GM10847 (cell line): Measurements from ENCODE around the gene WDR33.

Experiments used
- POLR2A ChIP-seq: IDR thresholded peaks from 2 replicates; pipeline ENCODE4 v1.6.1; 2011; ENCODE audit not compliant: insufficient read length; ENCODE audit errors: extremely low read depth

The WDR33 gene

DNA sequence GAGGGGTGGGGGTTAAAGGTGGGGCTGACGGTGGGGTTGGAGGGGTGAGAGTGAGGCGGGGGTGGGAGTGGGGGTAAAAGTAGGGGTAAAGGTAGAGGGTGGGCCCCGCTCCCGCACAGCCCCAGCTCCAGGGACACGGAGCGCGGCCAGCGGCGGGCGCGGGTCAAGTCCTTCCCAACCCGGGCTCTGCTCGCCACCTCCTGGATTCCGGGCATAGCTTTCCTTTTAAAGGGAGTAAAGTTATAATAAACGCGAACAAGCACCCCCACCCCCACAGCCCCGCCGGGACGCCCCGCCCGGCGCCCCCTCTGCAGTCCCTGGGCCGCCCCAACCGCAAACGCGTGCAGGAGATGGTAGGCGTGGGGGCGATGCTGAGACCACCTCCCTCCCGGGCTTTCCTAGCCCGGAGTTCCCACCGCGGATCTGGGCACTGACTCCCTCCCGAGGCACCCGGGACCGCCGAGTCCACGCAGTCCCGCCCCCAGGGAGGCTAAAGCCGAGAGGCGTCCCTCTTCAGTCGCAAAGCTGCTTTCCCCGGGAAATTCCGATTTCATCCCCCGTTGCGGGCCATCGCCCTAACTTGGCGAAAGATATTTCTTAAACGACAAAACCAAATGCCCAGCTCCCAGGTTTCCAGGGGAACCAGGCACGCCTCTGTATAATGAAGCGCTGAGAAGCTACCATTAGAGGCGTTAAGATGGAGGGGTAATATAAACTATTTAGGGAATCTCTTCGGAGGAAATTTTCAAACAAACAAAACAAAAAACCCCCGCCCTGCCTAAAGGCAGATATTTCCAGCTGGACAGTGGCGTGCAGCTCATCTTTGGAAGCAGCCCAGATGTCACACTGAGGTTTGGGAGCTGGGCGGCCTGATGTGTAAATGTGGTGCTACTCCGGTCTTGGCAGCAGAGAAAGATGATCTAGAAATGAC, 135.4 kb downstream of the WDR33 start, which contains the start of gene LIMS2:
TSS of gene LIMS2 (minus strand) at position 200 of the 931 bp plus-strand sequence. CDS start 506 bp downstream, outside the sequence.
- no peak for TF ChIP-seq POLR2A

DNA sequence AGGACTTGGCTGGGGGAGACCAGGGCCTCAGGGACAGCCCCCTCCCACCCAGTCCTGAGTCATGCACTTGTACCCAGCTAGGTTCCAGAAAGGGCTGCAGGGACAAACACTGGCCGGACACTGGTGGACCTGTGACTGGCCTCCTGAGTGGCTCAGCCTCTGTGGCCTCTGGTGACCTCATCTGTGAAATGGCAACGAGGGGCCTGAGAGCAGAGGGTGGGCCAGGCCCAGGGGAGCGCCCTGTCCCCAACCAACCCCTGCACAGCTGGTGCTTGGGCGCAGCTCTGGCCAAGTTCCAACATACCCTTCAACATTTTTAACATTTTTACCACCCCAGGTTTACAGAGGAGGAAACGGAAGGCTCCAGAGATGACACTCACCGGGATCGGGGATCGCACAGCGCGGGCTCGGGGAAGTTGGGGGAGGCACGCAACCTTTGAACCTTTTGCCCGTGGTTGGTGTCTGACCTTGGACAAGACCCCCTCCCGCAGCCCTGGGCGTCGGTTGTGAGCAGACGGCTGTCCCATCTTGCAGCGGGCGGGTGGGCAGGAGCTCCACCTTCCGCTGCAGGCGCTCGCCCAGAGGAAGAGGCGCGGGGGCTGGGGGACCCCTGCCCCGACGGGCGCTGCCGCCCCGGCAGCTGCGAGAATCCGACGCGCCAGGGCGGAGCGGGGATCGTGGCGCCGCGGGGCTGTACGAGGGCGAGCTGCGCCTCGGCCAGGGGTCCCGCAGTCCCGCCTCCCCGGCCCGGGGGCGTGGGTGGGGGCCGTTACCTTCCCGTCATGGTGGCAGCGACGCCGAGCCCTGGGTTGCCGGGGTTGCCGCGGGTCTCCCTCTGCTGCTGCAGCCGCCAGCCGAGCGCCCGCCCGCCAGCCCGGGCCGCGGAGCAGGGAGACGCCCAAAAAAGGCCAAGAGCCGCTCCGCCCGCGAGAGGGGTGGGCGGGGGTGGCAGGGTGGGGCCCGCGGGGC, 136.4 kb downstream of the WDR33 start:
- no peak for TF ChIP-seq POLR2A

- TF ChIP-seq POLR2A = no peak
These were observed 137.5 kb downstream of the WDR33 start for GRCh38 chr2:127673291-127674069.

DNA sequence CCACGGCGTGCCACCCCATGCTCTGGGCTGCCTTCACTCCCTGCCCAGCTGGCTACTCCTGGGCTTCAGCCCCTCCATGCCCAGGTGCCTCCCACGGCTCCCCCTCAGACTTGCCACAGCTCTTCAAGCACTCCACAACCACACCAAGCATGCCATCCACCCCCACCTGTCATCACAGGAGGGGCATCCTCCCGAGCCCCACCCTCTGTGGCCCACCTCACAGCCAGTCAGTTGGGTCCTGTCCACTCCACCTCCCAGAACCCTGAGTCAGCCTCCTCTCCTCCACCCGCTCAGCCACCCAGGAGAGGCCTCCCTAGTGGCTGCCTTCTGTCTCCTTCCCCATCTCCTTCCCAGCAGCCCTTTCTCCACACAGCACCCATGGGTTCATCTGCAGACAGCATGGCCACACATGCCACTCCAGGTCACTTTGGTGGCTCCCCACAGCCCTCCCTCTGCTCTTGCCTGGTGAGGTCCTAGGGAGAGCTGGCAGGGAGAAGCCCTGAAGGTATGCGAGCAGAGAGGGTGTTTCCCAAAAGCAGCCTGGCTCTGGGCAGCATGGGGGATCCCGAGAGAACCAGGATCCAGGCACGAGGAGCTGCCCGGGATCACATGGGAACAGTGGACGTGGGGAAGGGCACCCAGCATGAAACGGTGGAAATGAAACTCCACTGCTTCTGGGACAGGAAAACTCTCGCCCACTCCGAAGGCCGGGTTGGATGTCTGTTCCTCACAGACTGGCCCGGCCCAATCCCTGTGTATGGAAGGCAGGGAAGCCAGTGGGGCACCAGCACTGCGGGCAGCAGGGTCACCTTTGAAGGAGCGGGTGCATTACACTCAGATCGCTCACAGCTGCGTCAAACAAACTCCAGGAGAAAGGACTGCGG, 138.4 kb downstream of the WDR33 start:
- TF ChIP-seq POLR2A = no peak

GRCh38 chr2:127671557-127672302, 139.2 kb downstream of the WDR33 start:
- TF ChIP-seq POLR2A = no peak

DNA sequence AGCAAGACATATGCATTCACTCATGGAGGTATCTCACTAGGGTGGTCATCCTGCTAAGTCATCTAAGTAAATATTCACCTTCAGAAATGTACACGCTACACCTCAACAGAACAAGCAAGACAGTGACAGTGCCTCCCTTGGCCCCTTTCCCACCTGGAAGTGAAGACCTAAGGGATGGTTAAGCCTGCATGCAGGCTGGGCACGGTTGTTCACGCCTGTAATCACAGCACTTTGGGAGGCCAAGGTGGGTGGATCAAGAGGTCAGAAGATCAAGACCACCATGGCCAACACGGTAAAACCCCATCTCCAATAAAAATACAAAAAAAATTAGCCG, 140.0 kb downstream of the WDR33 start:
- TF ChIP-seq POLR2A = no peak

GRCh38 chr2:127670055-127670956, 140.7 kb downstream of the WDR33 start:
- no peak for TF ChIP-seq POLR2A

DNA sequence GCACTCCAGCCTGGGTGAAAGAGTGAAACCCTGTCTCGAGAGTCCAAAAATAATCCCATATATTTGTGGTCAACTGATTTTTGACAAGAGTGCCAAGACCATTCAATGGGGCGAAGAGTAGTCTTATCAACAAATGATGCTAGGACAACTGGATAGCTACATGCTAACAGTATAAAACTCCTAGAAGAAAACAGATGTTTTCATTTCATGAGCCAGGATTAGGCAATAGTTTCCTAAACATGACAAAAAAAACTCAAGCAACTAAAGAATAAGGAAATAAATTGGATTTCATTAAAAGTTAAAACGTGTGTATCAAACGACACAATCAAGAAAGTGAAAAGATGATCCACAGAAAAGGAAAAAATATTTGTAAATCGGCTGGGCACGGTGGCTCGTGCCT, 141.9 kb downstream of the WDR33 start:
- no peak for TF ChIP-seq POLR2A

DNA sequence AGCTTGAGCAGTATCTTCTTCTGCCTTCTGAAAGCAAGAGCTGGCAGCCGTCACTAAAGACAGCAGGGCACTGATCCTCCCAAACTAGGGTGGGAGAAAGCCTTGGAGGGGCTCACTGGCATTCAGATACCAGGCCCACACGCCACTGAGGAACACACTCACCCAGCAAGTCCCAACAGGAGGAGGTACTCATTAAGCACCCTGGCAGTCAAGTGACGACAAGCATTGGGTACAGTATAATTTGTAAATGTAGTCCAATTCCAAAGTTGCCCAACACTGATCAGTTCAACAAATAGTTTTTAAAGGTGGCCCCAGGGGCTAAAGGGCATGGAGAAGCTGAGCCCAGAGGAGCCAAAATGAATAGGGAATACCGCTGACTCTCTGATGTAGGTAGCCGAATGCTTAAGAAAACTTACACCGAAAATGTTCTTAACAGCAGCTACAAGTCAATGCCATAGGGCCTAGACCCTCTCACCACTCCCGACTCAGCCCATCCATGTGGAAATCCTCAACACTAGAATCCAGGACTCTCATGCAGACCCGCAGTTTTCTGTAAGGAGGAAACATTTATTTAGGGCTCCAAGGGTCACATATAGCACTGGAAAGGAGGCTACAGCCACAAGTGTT, 145.6 kb downstream of the WDR33 start:
- no peak for TF ChIP-seq POLR2A

GRCh38 chr2:127664895-127665225, 146.1 kb downstream of the WDR33 start:
- TF ChIP-seq POLR2A = no peak

GRCh38 chr2:127664065-127664894, 146.7 kb downstream of the WDR33 start:
- TF ChIP-seq POLR2A = no peak
